ENCODE measurements around the gene LITAFD. TPM values are rescaled to one million over a fixed set of nuclear protein-coding genes. Genes with fewer than 3 reads are reported as not detected.
"Not testable (repeated sequence)": the region's sequence is repeated elsewhere in the genome, so short reads cannot be mapped to it uniquely, and the experiment has no call there.

The LITAFD gene
- total RNA-seq, 1 experiment from 2014 or later, result not detected

- peak; percentile 69 for ATAC-seq
- peaks cover 24% of the 10 kb centered on the region; the same call in 1 of the 2 replicates for H4K20me1 ChIP-seq (ENCODE audit: low read length)
- BruUV-seq (replicated peaks), result no TSS peak
- ChIA-PET POLR2A (ENCODE audit: unreplicated experiment) (interaction anchor here (0.7 kb wide), 1 partner anchor 213 kb away, joined by 3 read pairs; no protein-coding TSS in a partner anchor), CTCF (interaction anchor here (0.6 to 0.7 kb wide), 2 partner anchors 16 to 20 kb away, joined by 3 to 5 read pairs; no protein-coding TSS in a partner anchor)
- H3K9me3 ChIP-seq (ENCODE audit: low read length), result no peaks in the 10 kb centered on the region
- H3K9ac ChIP-seq (ENCODE audit: low read length), result peak within 1 kb of the TSS; percentile 79
- no peaks in the 10 kb centered on the region for H3K36me3 ChIP-seq (ENCODE audit: low read depth, low read length)
- peaks cover 23% of the 10 kb centered on the region for H3K4me1 ChIP-seq (ENCODE audit: insufficient read depth, low read length)
- peak within 1 kb of the TSS; percentile 59 for H3K27ac ChIP-seq (ENCODE audit: low read length)
- H3K4me3 ChIP-seq (ENCODE audit: low read length), result peak within 1 kb of the TSS; percentile 92
- intact Hi-C loops (cut with micrococcal nuclease), result loop anchor here (5.0 kb wide), 1 partner anchor 71 kb away; the partner anchor contains the start of genes PMM2 and TMEM186
- no peaks in the 10 kb centered on the region for H3K27me3 ChIP-seq (ENCODE audit: low read length)
- DNase-seq, result peak; percentile 84
- peaks cover 46% of the 10 kb centered on the region for H3K79me2 ChIP-seq (ENCODE audit: low read length)
- peaks cover 5% of the 10 kb centered on the region for H3F3A ChIP-seq (ENCODE audit: low read length, unreplicated experiment)
- H3K4me2 ChIP-seq (ENCODE audit: low read length), result peak within 1 kb of the TSS; percentile 100
- H3K9me2 ChIP-seq (replicated peaks; ENCODE audit: low read length), result no peaks in the 10 kb centered on the region
- H2AFZ ChIP-seq (ENCODE audit: low read length), result peak within 1 kb of the TSS; percentile 75
- TF ChIP-seq EZH2phosphoT487 (IDR thresholded peaks at IDR 0.05; ENCODE audit: borderline replicate concordance, low read length) (no peak), CTCF (conservative IDR thresholded peaks at IDR 0.05; ENCODE audit: low read depth, low read length) (no peak), EZH2 (IDR thresholded peaks at IDR 0.05; ENCODE audit: low read length, unreplicated experiment) (no peak)
Measured at GRCh38 chr16:8868416-8869211, 13.5 kb upstream of the LITAFD start, which contains the start of gene CARHSP1. Gene CARHSP1, minus strand, starts transcription at chr16:8869006. Its CDS starts 9,678 bp downstream, at chr16:8859328.

- TF ChIP-seq EZH2 (IDR thresholded peaks at IDR 0.05; ENCODE audit: low read length, unreplicated experiment), result no peak
- TF ChIP-seq CTCF (conservative IDR thresholded peaks at IDR 0.05; ENCODE audit: low read depth, low read length), result no peak
- no peak for TF ChIP-seq EZH2phosphoT487 (IDR thresholded peaks at IDR 0.05; ENCODE audit: borderline replicate concordance, low read length)
Measured at GRCh38 chr16:8869212-8869987, 12.8 kb upstream of the LITAFD start.

DNA sequence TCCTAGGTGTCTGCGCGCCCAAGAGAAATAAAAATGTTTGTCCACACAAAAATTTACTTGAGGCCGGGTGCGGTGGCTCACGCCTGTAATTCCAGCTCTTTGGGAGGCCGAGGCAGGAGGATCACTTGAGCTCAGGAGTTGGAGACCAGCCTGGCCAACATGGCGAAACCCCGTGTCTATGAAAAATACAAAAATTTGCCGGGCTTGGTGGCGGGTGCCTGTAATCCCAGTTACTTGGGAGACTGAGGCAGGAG lies 12.2 kb upstream of the LITAFD start:
- Histone ChIP-seq H4K20me1 (ENCODE audit: low read length) (peaks cover 21% of the 10 kb centered on the region; the same call in 1 of the 2 replicates), H3K79me2 (ENCODE audit: low read length) (peaks cover 33% of the 10 kb centered on the region), H3K4me1 (ENCODE audit: insufficient read depth, low read length) (peaks cover 19% of the 10 kb centered on the region)
- H3K27me3 ChIP-seq (ENCODE audit: low read length); CTCF ChIA-PET; H3F3A ChIP-seq (ENCODE audit: low read length, unreplicated experiment); H3K9ac ChIP-seq (ENCODE audit: low read length); DNase-seq; H3K4me2 ChIP-seq (ENCODE audit: low read length); H3K27ac ChIP-seq (ENCODE audit: low read length); H3K4me3 ChIP-seq (ENCODE audit: low read length); H3K9me3 ChIP-seq (ENCODE audit: low read length); H2AFZ ChIP-seq (ENCODE audit: low read length); POLR2A ChIA-PET (ENCODE audit: unreplicated experiment); H3K9me2 ChIP-seq (replicated peaks; ENCODE audit: low read length); BruUV-seq (replicated peaks); H3K36me3 ChIP-seq (ENCODE audit: low read depth, low read length); ATAC-seq: not testable (repeated sequence)
- intact Hi-C loops (cut with micrococcal nuclease), result loop anchor here (5.0 kb wide), 1 partner anchor 73 kb away; the partner anchor contains the start of genes PMM2 and TMEM186

More at GRCh38 chr16:8869212-8869987, 12.8 kb upstream of the LITAFD start:
- ATAC-seq, result no peak
- peak overlapping the region; percentile 88 for H3K4me2 ChIP-seq (ENCODE audit: low read length)
- peak overlapping the region; percentile 46 for H3K9ac ChIP-seq (ENCODE audit: low read length)
- ChIA-PET CTCF (interaction anchor here (0.6 to 0.7 kb wide), 2 partner anchors 15 to 21 kb away, joined by 3 to 5 read pairs; no protein-coding TSS in a partner anchor), POLR2A (ENCODE audit: unreplicated experiment) (interaction anchor here (0.6 to 0.7 kb wide), 2 partner anchors 11 to 212 kb away, joined by 3 to 4 read pairs; no protein-coding TSS in a partner anchor)
- H3K9me3 ChIP-seq (ENCODE audit: low read length), result no peaks in the 10 kb centered on the region
- intact Hi-C loops (cut with micrococcal nuclease), result loop anchor here (5.0 kb wide), 1 partner anchor 72 kb away; the partner anchor contains the start of genes PMM2 and TMEM186
- peaks cover 24% of the 10 kb centered on the region; the same call in 1 of the 2 replicates for H4K20me1 ChIP-seq (ENCODE audit: low read length)
- H3K4me1 ChIP-seq (ENCODE audit: insufficient read depth, low read length), result peaks cover 23% of the 10 kb centered on the region
- no peak for DNase-seq
- H3F3A ChIP-seq (ENCODE audit: low read length, unreplicated experiment), result peaks cover 5% of the 10 kb centered on the region
- H3K27ac ChIP-seq (ENCODE audit: low read length), result peak overlapping the region; percentile 25; the same call in 1 of the 2 replicates
- no peaks in the 10 kb centered on the region for H3K36me3 ChIP-seq (ENCODE audit: low read depth, low read length)
- H3K27me3 ChIP-seq (ENCODE audit: low read length), result no peaks in the 10 kb centered on the region
- peak overlapping the region; percentile 72 for H2AFZ ChIP-seq (ENCODE audit: low read length)
- BruUV-seq (replicated peaks), result no TSS peak
- no peaks in the 10 kb centered on the region for H3K9me2 ChIP-seq (replicated peaks; ENCODE audit: low read length)
- peaks cover 38% of the 10 kb centered on the region for H3K79me2 ChIP-seq (ENCODE audit: low read length)
- peak overlapping the region; percentile 65 for H3K4me3 ChIP-seq (ENCODE audit: low read length)

All from PC-3 (cell line).